H1 (cell line): ENCODE results near the gene ITPR3. TPM values are rescaled to one million over a fixed set of nuclear protein-coding genes. Genes with fewer than 3 reads are reported as not detected.

ENCODE experiments used
- CHD2 ChIP-seq: IDR thresholded peaks from 2 replicates; pipeline ENCODE4 v1.6.1; 2012; ENCODE audit warnings: low read length, improper control_type of control experiment
- CTBP2 ChIP-seq: IDR thresholded peaks from 2 replicates; pipeline ENCODE4 v1.7.0; 2011; ENCODE audit warnings: borderline replicate concordance, mild to moderate bottlenecking, moderate library complexity, mixed read lengths, low read length; ENCODE audit not compliant: insufficient read depth, insufficient read length
- JUN ChIP-seq: IDR thresholded peaks from 2 replicates; pipeline ENCODE4 v1.6.1; 2011; ENCODE audit warnings: low read depth, mild to moderate bottlenecking, improper control_type of control experiment, low read length
- RNF2 ChIP-seq: fragments of 200-900, 300-1000 bp; sonication (generic); IDR thresholded peaks from 2 replicates; pipeline ENCODE4 v1.7.1; 2016; ENCODE audit warnings: borderline replicate concordance, low read depth, mild to moderate bottlenecking, antibody characterized with exemption, low read length; ENCODE audit not compliant: poor library complexity, severe bottlenecking; ENCODE audit errors: missing control alignments
- TAF1 ChIP-seq: IDR thresholded peaks from 2 replicates; pipeline ENCODE4 v1.6.1; 2011; ENCODE audit warnings: mild to moderate bottlenecking, low read depth, low read length
- TEAD4 ChIP-seq: IDR thresholded peaks from 2 replicates; pipeline ENCODE4 v1.6.1; 2012; ENCODE audit warnings: low read depth, low read length, inconsistent platforms, mixed read lengths
- YY1 ChIP-seq: IDR thresholded peaks from 2 replicates; pipeline ENCODE4 v1.6.1; 2011; ENCODE audit warnings: low read depth, mild to moderate bottlenecking, low read length
- polyA plus RNA-seq, 7 experiments: library from polyadenylated mRNA; depleted of rRNA in 3 of 7; stranded (reverse) in 5 of 7; unstranded in 2 of 7; fragments of >200 nt in 5 of 7; fragments of 200-250 nt in 2 of 7; gene quantifications; 1 replicate in 5 of 7; 2 replicates in 1 of 7; 4 replicates in 1 of 7; pipeline versions ENCODE4 v1.2.1 to v1.2.3, GENCODE V29; 2011 to 2013; ENCODE audit warnings: missing spikeins in 2 of 7, mixed read lengths in 2 of 7
- total RNA-seq: library from RNA; stranded (reverse); fragmentation: NEBNext Ultra II Directional; extraction: Animal tissue kit (Norgen Biotek cat#: 25700); gene quantifications from 2 replicates; pipeline ENCODE4 v1.2.1, GENCODE V29; 2021

The ITPR3 gene
- total and polyA plus RNA-seq, 2 of the 8 experiments (the other 6 are each of a cell fraction or from before 2014, with no cell fraction given): 29.1 to 45.7 TPM

- TF ChIP-seq RNF2: no peak
- no peak for TF ChIP-seq CHD2
- no peak for TF ChIP-seq TAF1
- no peak for TF ChIP-seq YY1
- TF ChIP-seq TEAD4: no peak
- TF ChIP-seq CTBP2: no peak
- no peak for TF ChIP-seq JUN
These were observed 106.8 kb downstream of the ITPR3 start (continued) for GRCh38 chr6:33727932-33728331.
